CD4-positive, alpha-beta T cell (primary cell): Measurements from ENCODE around the gene NUP210. TPM values are rescaled to one million over a fixed set of nuclear protein-coding genes. Genes with fewer than 3 reads are reported as not detected.

ENCODE experiments used
- ATAC-seq: fragments of 200-7000 bp; cut with Tn5 transposase; one replicate; pipeline ENCODE4 v1.10.0; 2022; ENCODE audit warnings: mild to moderate bottlenecking; ENCODE audit not compliant: poor library complexity
- CTCF ChIA-PET: fragments of 350-600 bp; sonication (Branson Sonifier 250); formaldehyde crosslinking; loops from one replicate; lab custom pipeline; 2021; ENCODE audit warnings: antibody characterized with exemption, inconsistent platforms; lab: Charles Lee
- POLR2A ChIA-PET: fragments of 350-600 bp; sonication (Branson Sonifier 250); formaldehyde crosslinking; loops from one replicate; lab custom pipeline; 2021; ENCODE audit warnings: antibody characterized with exemption, inconsistent platforms; lab: Charles Lee
- DNase-seq, 14 experiments: peaks; one replicate each; pipeline ENCODE4 v3.0.0-alpha.2; 2013 to 2020; ENCODE audit warnings: mixed read lengths in 2 of 14
- H3K27ac ChIP-seq, 2 donors: one replicate each; pipeline versions ENCODE4 v1.5.1 to v1.7.0; 2013; ENCODE audit warnings: low read length in 2 of 2, low read depth in 1 of 2, mild to moderate bottlenecking in 1 of 2
- H3K27me3 ChIP-seq, 2 experiments: 1 replicate in 1 of 2; 2 replicates in 1 of 2; pipeline versions ENCODE4 v1.6.1 to v1.7.0; 2013; ENCODE audit warnings: low read length in 2 of 2, control low read depth in 1 of 2, mild to moderate bottlenecking in 1 of 2, moderate library complexity in 1 of 2; ENCODE audit not compliant: insufficient read depth in 2 of 2, control insufficient read depth in 1 of 2
- H3K36me3 ChIP-seq: one replicate; pipeline ENCODE4 v1.6.1; 2013; ENCODE audit warnings: low read length, control low read depth; ENCODE audit not compliant: insufficient read depth
- H3K4me1 ChIP-seq: one replicate; pipeline ENCODE4 v1.6.1; 2013; ENCODE audit warnings: low read length, control low read depth; ENCODE audit not compliant: insufficient read depth
- H3K4me3 ChIP-seq: one replicate; pipeline ENCODE4 v1.5.1; 2013; ENCODE audit warnings: mild to moderate bottlenecking, low read length, moderate library complexity
- H3K9me3 ChIP-seq, 2 experiments: 1 replicate in 1 of 2; 2 replicates in 1 of 2; pipeline versions ENCODE4 v1.6.1 to v1.7.0; 2013; ENCODE audit warnings: low read length in 2 of 2, mild to moderate bottlenecking in 2 of 2, control low read depth in 1 of 2, moderate library complexity in 1 of 2; ENCODE audit not compliant: control insufficient read depth in 1 of 2, insufficient read depth in 1 of 2
- H3K27ac Mint-ChIP-seq: one replicate; pipeline ENCODE4 v1.8.0; 2020; ENCODE audit warnings: mixed read lengths
- H3K27me3 Mint-ChIP-seq: one replicate; pipeline ENCODE4 v1.8.0; 2021; ENCODE audit warnings: mixed read lengths
- H3K36me3 Mint-ChIP-seq: one replicate; pipeline ENCODE4 v1.8.0; 2021; ENCODE audit warnings: low read depth, mixed read lengths
- H3K4me1 Mint-ChIP-seq: one replicate; pipeline ENCODE4 v1.8.0; 2021; ENCODE audit warnings: low read depth, mixed read lengths
- H3K4me3 Mint-ChIP-seq: one replicate; pipeline ENCODE4 v1.8.0; 2020; ENCODE audit warnings: mild to moderate bottlenecking, mixed read lengths
- H3K9me3 Mint-ChIP-seq: one replicate; pipeline ENCODE4 v1.8.0; 2020; ENCODE audit warnings: mixed read lengths
- CTCF ChIP-seq: fragments of 200-600 bp; IDR thresholded peaks from one replicate; pipeline ENCODE4 v1.8.0; 2022; ENCODE audit warnings: antibody characterized with exemption, mild to moderate bottlenecking
- intact Hi-C, 2 experiments: fragments of 100-400 bp; cut with DNase I in 1 of 2; cut with micrococcal nuclease in 1 of 2; formaldehyde crosslinking; loops; one replicate each; pipeline versions ENCODE4 v1.15.1 to v1.9.0; 2023 to 2025; cut with DNase I, micrococcal nuclease
- total RNA-seq, 174 experiments: library from RNA in 2 of 174; stranded (reverse) in 2 of 174; gene quantifications; one replicate each; pipeline ENCODE4 v1.2.3 and lab custom pipeline; 2021 to 2026

NUP210 gene
- total RNA-seq, 2 experiments from 2014 or later, result 82.0 to 83.5 TPM

- ChIA-PET POLR2A (no interaction called here), CTCF (no interaction called here)
- Mint-ChIP-seq H3K36me3 (peaks cover 99% of the 10 kb centered on the region), H3K4me1 (no peaks in the 10 kb centered on the region), H3K27ac (no peak overlapping the region), H3K9me3 (no peaks in the 10 kb centered on the region), H3K4me3 (no peak overlapping the region), H3K27me3 (no peaks in the 10 kb centered on the region)
- ATAC-seq (no peak), DNase-seq (no peak)
- no peaks in the 10 kb centered on the region for H3K9me3 ChIP-seq
- TF ChIP-seq CTCF, result no peak
- intact Hi-C loops, result no loop called here
- H3K27me3 ChIP-seq, result no peaks in the 10 kb centered on the region
- H3K27ac ChIP-seq, result no peak overlapping the region
- no peaks in the 10 kb centered on the region for H3K4me1 ChIP-seq
- H3K4me3 ChIP-seq, result no peak overlapping the region
- peaks cover 99% of the 10 kb centered on the region for H3K36me3 ChIP-seq
Measured at GRCh38 chr3:13329746-13330145, 90.4 kb downstream of the NUP210 start.

- CTCF ChIA-PET, result interaction anchor here (1.1 kb wide), 1 partner anchor 20 kb away, joined by 3 read pairs; no protein-coding TSS in a partner anchor
- no peak for TF ChIP-seq CTCF
- no peaks in the 10 kb centered on the region for H3K9me3 Mint-ChIP-seq
- no peaks in the 10 kb centered on the region for H3K9me3 ChIP-seq
- H3K4me1 ChIP-seq, result no peaks in the 10 kb centered on the region
- POLR2A ChIA-PET, result no interaction called here
- intact Hi-C loops, result no loop called here
- no peaks in the 10 kb centered on the region for H3K27me3 Mint-ChIP-seq
- peak overlapping the region in 1 of 2 donors; percentile 8 for H3K27ac ChIP-seq
- DNase-seq (no peak), ATAC-seq (no peak)
- no peak overlapping the region for H3K4me3 Mint-ChIP-seq
- H3K4me1 Mint-ChIP-seq, result no peaks in the 10 kb centered on the region
- H3K27me3 ChIP-seq, result no peaks in the 10 kb centered on the region
- H3K27ac Mint-ChIP-seq, result no peak overlapping the region
- H3K36me3 ChIP-seq, result peaks cover 99% of the 10 kb centered on the region
- H3K4me3 ChIP-seq, result no peak overlapping the region
- H3K36me3 Mint-ChIP-seq, result peaks cover 98% of the 10 kb centered on the region
Measured at GRCh38 chr3:13325892-13326443, 94.2 kb downstream of the NUP210 start.

GRCh38 chr3:13324835-13325501, 95.2 kb downstream of the NUP210 start:
- no peak overlapping the region for H3K27ac Mint-ChIP-seq
- H3K27me3 Mint-ChIP-seq, result no peaks in the 10 kb centered on the region
- peaks cover 94% of the 10 kb centered on the region for H3K36me3 Mint-ChIP-seq
- ATAC-seq (no peak), DNase-seq (no peak)
- no peaks in the 10 kb centered on the region for H3K9me3 ChIP-seq
- no peaks in the 10 kb centered on the region for H3K27me3 ChIP-seq
- POLR2A ChIA-PET, result interaction anchor here (1.0 kb wide), 1 partner anchor 19 kb away, joined by 3 read pairs; no protein-coding TSS in a partner anchor
- CTCF ChIA-PET, result no interaction called here
- peak overlapping the region in 1 of 2 donors; percentile 8 for H3K27ac ChIP-seq
- H3K9me3 Mint-ChIP-seq, result no peaks in the 10 kb centered on the region
- no peak overlapping the region for H3K4me3 ChIP-seq
- no peak for TF ChIP-seq CTCF
- intact Hi-C loops, result no loop called here
- H3K4me1 ChIP-seq, result no peaks in the 10 kb centered on the region
- no peak overlapping the region for H3K4me3 Mint-ChIP-seq
- H3K4me1 Mint-ChIP-seq, result no peaks in the 10 kb centered on the region
- H3K36me3 ChIP-seq, result peaks cover 97% of the 10 kb centered on the region
